Tibial nerve (tissue), 3 donors: ENCODE results near the gene WDR5B.

Source experiments
- POLR2A ChIP-seq, 2 donors: fragments of 450-650 bp; IDR thresholded peaks; one replicate each; pipeline ENCODE4 v1.6.1; 2017; ENCODE audit warnings: antibody characterized with exemption in 2 of 2, mild to moderate bottlenecking in 2 of 2, moderate library complexity in 2 of 2
- TF ChIP-seq, protein P1 (sequence below), 5 experiments: fragments of 200-600 bp in 3 of 5; fragments of 450-650 bp in 2 of 5; sonication (generic) in 3 of 5; IDR thresholded peaks; one replicate each; pipeline ENCODE4 v1.5.1; 2016 to 2019; ENCODE audit warnings: antibody characterized with exemption in 5 of 5, mild to moderate bottlenecking in 3 of 5, moderate library complexity in 2 of 5

DNA sequence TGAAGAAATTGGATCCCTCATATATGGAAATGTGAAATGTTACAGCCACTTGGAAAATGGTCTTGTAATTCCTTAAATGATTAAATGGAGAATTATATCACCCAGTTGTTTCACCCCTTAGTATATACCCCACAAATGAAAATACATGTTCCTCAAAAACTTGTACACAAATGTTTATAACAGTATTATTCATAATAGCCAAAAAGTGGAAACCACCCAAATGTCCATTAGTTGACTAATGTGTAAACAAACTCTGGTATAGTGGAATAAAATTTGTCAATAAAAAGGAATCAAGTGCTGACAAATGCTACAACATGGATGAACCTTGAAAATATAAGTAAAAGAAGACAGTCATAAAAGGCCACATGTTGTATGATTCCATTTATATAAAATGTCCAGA is 19.4 kb downstream of the WDR5B start:
- TF ChIP-seq, protein P1, sequence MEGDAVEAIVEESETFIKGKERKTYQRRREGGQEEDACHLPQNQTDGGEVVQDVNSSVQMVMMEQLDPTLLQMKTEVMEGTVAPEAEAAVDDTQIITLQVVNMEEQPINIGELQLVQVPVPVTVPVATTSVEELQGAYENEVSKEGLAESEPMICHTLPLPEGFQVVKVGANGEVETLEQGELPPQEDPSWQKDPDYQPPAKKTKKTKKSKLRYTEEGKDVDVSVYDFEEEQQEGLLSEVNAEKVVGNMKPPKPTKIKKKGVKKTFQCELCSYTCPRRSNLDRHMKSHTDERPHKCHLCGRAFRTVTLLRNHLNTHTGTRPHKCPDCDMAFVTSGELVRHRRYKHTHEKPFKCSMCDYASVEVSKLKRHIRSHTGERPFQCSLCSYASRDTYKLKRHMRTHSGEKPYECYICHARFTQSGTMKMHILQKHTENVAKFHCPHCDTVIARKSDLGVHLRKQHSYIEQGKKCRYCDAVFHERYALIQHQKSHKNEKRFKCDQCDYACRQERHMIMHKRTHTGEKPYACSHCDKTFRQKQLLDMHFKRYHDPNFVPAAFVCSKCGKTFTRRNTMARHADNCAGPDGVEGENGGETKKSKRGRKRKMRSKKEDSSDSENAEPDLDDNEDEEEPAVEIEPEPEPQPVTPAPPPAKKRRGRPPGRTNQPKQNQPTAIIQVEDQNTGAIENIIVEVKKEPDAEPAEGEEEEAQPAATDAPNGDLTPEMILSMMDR (IDR thresholded peaks at IDR 0.05), result no peak
- no peak for TF ChIP-seq POLR2A (IDR thresholded peaks at IDR 0.05)
